Transverse colon (tissue), 4 donors: ENCODE data around the gene AP3S1. TPM values are rescaled to one million over a fixed set of nuclear protein-coding genes. Genes with fewer than 3 reads are reported as not detected.

ENCODE experiments used
- DNase-seq: peaks from one replicate; pipeline ENCODE4 v3.0.0-alpha.2; 2019
- H3K27ac ChIP-seq, 4 donors: fragments of 200-600 bp; sonication (generic); 2 replicates each; pipeline ENCODE4 v1.5.1; 2016 to 2018; ENCODE audit warnings: inconsistent platforms in 4 of 4
- H3K27me3 ChIP-seq: fragments of 200-600 bp; sonication (generic); 2 replicates; pipeline ENCODE4 v1.5.1; 2017; ENCODE audit warnings: inconsistent platforms
- H3K36me3 ChIP-seq, 4 donors: fragments of 200-600 bp; sonication (generic); 2 replicates each; pipeline ENCODE4 v1.5.1; 2017 to 2019; ENCODE audit warnings: inconsistent platforms in 4 of 4
- H3K4me1 ChIP-seq, 4 donors: fragments of 200-600 bp; sonication (generic); 2 replicates each; pipeline ENCODE4 v1.5.1; 2017 to 2020; ENCODE audit warnings: inconsistent platforms in 4 of 4
- H3K4me3 ChIP-seq, 4 donors: fragments of 200-600 bp; sonication (generic); 1 replicate in 1 of 4; 2 replicates in 3 of 4; pipeline versions ENCODE4 v1.5.1 to v1.6.1; 2017 to 2019; ENCODE audit warnings: inconsistent platforms in 4 of 4
- H3K9me3 ChIP-seq, 2 donors: fragments of 200-600 bp; sonication (generic); 2 replicates each; pipeline ENCODE4 v1.5.1; 2017 to 2019; ENCODE audit warnings: inconsistent platforms in 2 of 2
- CTCF ChIP-seq, 5 experiments: fragments of 200-600 bp in 3 of 5; fragments of 450-650 bp in 2 of 5; sonication (generic) in 3 of 5; IDR thresholded peaks; 1 replicate in 2 of 5; 2 replicates in 3 of 5; pipeline ENCODE4 v1.5.1; 2016 to 2017; ENCODE audit warnings: antibody characterized with exemption in 5 of 5, inconsistent platforms in 3 of 5, mild to moderate bottlenecking in 2 of 5, moderate library complexity in 1 of 5
- EP300 ChIP-seq: sonication (generic); formaldehyde crosslinking; IDR thresholded peaks from one replicate; pipeline ENCODE4 v1.6.1; 2017; ENCODE audit warnings: antibody characterized with exemption, low read depth
- POLR2A ChIP-seq: fragments of 450-650 bp; IDR thresholded peaks from one replicate; pipeline ENCODE4 v1.6.1; 2016; ENCODE audit warnings: antibody characterized with exemption, mild to moderate bottlenecking, moderate library complexity
- POLR2AphosphoS5 ChIP-seq, 3 donors: sonication (generic); formaldehyde crosslinking; IDR thresholded peaks; one replicate each; pipeline ENCODE4 v1.6.1; 2016; ENCODE audit warnings: antibody characterized with exemption in 3 of 3
- WGBS, 2 donors: methylation state at CpG; one replicate each; pipeline ENCODE4 v1.1.5; 2018; ENCODE audit warnings: low coverage in 1 of 2; 5-methylcytosine and 5-hydroxymethylcytosine counted together
- in situ Hi-C, 4 donors: fragments of 200-750 bp; cut with MboI; loops; one replicate each; pipeline versions ENCODE4 v1.15.0 to v1.15.1; 2017; ENCODE audit warnings: low sequenced_read_pairs in 3 of 4, low pct_ligation_motif_present in 1 of 4, low pct_unique_long_range_greater_than_20kb in 1 of 4
- intact Hi-C: fragments of 100-400 bp; cut with DNase I; formaldehyde crosslinking; loops from one replicate; pipeline ENCODE4 v1.15.1; 2023; ENCODE audit warnings: low total_unique reads
- total RNA-seq, 4 donors: library from RNA; depleted of rRNA; stranded (reverse); fragments of >200 nt; gene quantifications; one replicate each; pipeline ENCODE4 v1.1.0, GENCODE V29; 2016

The AP3S1 gene
- total RNA-seq, 4 donors from 2014 or later = 54.2 to 258 (median 65.7) TPM

GRCh38 chr5:115812372-115812771 lies 29.4 kb upstream of the AP3S1 start:
- peaks cover 0 to 16% (median 7%) of the 10 kb centered on the region in 4 donors for H3K4me1 ChIP-seq
- H3K4me3 ChIP-seq = no peak overlapping the region
- peaks cover 60% of the 10 kb centered on the region for H3K27me3 ChIP-seq
- intact Hi-C loops = no loop called here
- no peak for DNase-seq
- H3K36me3 ChIP-seq = no peaks in the 10 kb centered on the region
- WGBS, 2 donors = 33 to 40% methylated on average over 1 of the region's 1 CpG
- in situ Hi-C loops = no loop called here
- no peaks in the 10 kb centered on the region for H3K9me3 ChIP-seq
- H3K27ac ChIP-seq = no peak overlapping the region
- TF ChIP-seq EP300 (no peak), CTCF (IDR thresholded peaks at IDR 0.05) (no peak), POLR2AphosphoS5 (IDR thresholded peaks at IDR 0.05) (no peak), POLR2A (no peak)

GRCh38 chr5:115813719-115814118 lies 28.0 kb upstream of the AP3S1 start:
- Histone ChIP-seq H3K9me3 (no peaks in the 10 kb centered on the region), H3K4me1 (peaks cover 0 to 16% (median 7%) of the 10 kb centered on the region in 4 donors), H3K4me3 (no peak overlapping the region), H3K27me3 (peaks cover 73% of the 10 kb centered on the region), H3K27ac (no peak overlapping the region), H3K36me3 (no peaks in the 10 kb centered on the region)
- intact Hi-C loops = no loop called here
- 78 to 81% methylated on average over 5 of the region's 5 CpGs for WGBS, 2 donors
- in situ Hi-C loops = no loop called here
- no peak for DNase-seq
- no peak for TF ChIP-seq EP300
- no peak for TF ChIP-seq CTCF (IDR thresholded peaks at IDR 0.05)
- TF ChIP-seq POLR2A = no peak
- TF ChIP-seq POLR2AphosphoS5 (IDR thresholded peaks at IDR 0.05) = no peak

GRCh38 chr5:115815006-115815692 lies 26.6 kb upstream of the AP3S1 start:
- in situ Hi-C loops (no loop called here), intact Hi-C loops (no loop called here)
- no peak for DNase-seq
- Histone ChIP-seq H3K36me3 (no peaks in the 10 kb centered on the region), H3K4me1 (peaks cover 0 to 16% (median 7%) of the 10 kb centered on the region in 4 donors), H3K4me3 (peak overlapping the region in 3 of 4 donors; percentile 28 to 41 (median 31)), H3K27ac (no peak overlapping the region), H3K27me3 (peaks cover 85% of the 10 kb centered on the region), H3K9me3 (no peaks in the 10 kb centered on the region)
- 47 to 49% methylated on average over 12 to 21 of the region's 21 CpGs for WGBS, 2 donors
- no peak for TF ChIP-seq CTCF (IDR thresholded peaks at IDR 0.05)
- TF ChIP-seq POLR2A = no peak
- no peak for TF ChIP-seq EP300
- TF ChIP-seq POLR2AphosphoS5 (IDR thresholded peaks at IDR 0.05) = no peak

GRCh38 chr5:115815693-115816225 lies 26.0 kb upstream of the AP3S1 start:
- WGBS, 2 donors = 6% methylated on average over 36 of the region's 48 CpGs; no CpG with 5 or more reads in 1 of the 2 donors
- intact Hi-C loops = no loop called here
- no peaks in the 10 kb centered on the region for H3K36me3 ChIP-seq
- TF ChIP-seq POLR2A (no peak), CTCF (IDR thresholded peaks at IDR 0.05) (no peak), EP300 (no peak), POLR2AphosphoS5 (IDR thresholded peaks at IDR 0.05) (no peak)
- peak overlapping the region; percentile 16 to 41 (median 30) for H3K4me3 ChIP-seq
- DNase-seq = no peak
- peaks cover 0 to 16% (median 7%) of the 10 kb centered on the region in 4 donors for H3K4me1 ChIP-seq
- H3K27ac ChIP-seq = peak overlapping the region in 3 of 4 donors; percentile 51 to 60 (median 54)
- in situ Hi-C loops = no loop called here
- no peaks in the 10 kb centered on the region for H3K9me3 ChIP-seq
- H3K27me3 ChIP-seq = peaks cover 84% of the 10 kb centered on the region
